Measurements from ENCODE around the gene SLC16A3. TPM values are rescaled to one million over a fixed set of nuclear protein-coding genes. Genes with fewer than 3 reads are reported as not detected.

The SLC16A3 gene
- total and polyA plus RNA-seq, 2 experiments from 2014 or later: 3.5 to 10.6 TPM

GRCh38 chr17:82195675-82196672 is 32.9 kb upstream of the SLC16A3 start:
- Mint-ChIP-seq H3K36me3 (ENCODE audit: low read depth) (peaks cover 12% of the 10 kb centered on the region; the same call in 2 of the 3 replicates), H3K9me3 (no peaks in the 10 kb centered on the region; the same call in 2 of the 3 replicates), H3K27ac (no peak overlapping the region), H3K4me3 (no peak overlapping the region), H3K4me1 (no peaks in the 10 kb centered on the region), H3K27me3 (ENCODE audit: insufficient read depth, low read depth, poor library complexity) (peaks cover 1% of the 10 kb centered on the region)
- Histone ChIP-seq H3F3A (replicated peaks; ENCODE audit: low read depth) (no peaks in the 10 kb centered on the region), H3K27ac (ENCODE audit: low read depth) (no peak overlapping the region), H3K27me3 (ENCODE audit: insufficient read depth) (no peaks in the 10 kb centered on the region), H4K20me1 (replicated peaks; ENCODE audit: insufficient read depth) (peaks cover 2% of the 10 kb centered on the region; the same call in 1 of the 2 replicates), H2AFZ (no peak overlapping the region), H3K4me3 (no peak overlapping the region), H3K36me3 (ENCODE audit: insufficient read depth) (no peaks in the 10 kb centered on the region), H3K79me2 (replicated peaks; ENCODE audit: insufficient read depth) (no peaks in the 10 kb centered on the region), H3K4me2 (no peak overlapping the region), H3K9me2 (ENCODE audit: insufficient read depth) (no peaks in the 10 kb centered on the region), H3K4me1 (ENCODE audit: insufficient read depth) (no peaks in the 10 kb centered on the region)
- TF ChIP-seq, protein P1, sequence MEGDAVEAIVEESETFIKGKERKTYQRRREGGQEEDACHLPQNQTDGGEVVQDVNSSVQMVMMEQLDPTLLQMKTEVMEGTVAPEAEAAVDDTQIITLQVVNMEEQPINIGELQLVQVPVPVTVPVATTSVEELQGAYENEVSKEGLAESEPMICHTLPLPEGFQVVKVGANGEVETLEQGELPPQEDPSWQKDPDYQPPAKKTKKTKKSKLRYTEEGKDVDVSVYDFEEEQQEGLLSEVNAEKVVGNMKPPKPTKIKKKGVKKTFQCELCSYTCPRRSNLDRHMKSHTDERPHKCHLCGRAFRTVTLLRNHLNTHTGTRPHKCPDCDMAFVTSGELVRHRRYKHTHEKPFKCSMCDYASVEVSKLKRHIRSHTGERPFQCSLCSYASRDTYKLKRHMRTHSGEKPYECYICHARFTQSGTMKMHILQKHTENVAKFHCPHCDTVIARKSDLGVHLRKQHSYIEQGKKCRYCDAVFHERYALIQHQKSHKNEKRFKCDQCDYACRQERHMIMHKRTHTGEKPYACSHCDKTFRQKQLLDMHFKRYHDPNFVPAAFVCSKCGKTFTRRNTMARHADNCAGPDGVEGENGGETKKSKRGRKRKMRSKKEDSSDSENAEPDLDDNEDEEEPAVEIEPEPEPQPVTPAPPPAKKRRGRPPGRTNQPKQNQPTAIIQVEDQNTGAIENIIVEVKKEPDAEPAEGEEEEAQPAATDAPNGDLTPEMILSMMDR (conservative IDR thresholded peaks at IDR 0.05; ENCODE audit: low read depth in 2 of 2): no peak
- TF ChIP-seq ZNF462 (CRISPR knock-in tag; IDR thresholded peaks at IDR 0.05) (no peak), EZH2 (IDR thresholded peaks at IDR 0.05; ENCODE audit: low read depth, unreplicated experiment) (no peak), POLR2AphosphoS5 (IDR thresholded peaks at IDR 0.05; ENCODE audit: low read depth) (no peak), REST (IDR thresholded peaks at IDR 0.05; ENCODE audit: unreplicated experiment) (no peak), ZNF114 (CRISPR knock-in tag; IDR thresholded peaks at IDR 0.05) (no peak), JUNB (IDR thresholded peaks at IDR 0.05; ENCODE audit: unreplicated experiment) (no peak), EZH2phosphoT487 (IDR thresholded peaks at IDR 0.05; ENCODE audit: unreplicated experiment) (no peak), ZNF331 (CRISPR knock-in tag; IDR thresholded peaks at IDR 0.05; ENCODE audit: low read depth) (no peak), CREB1 (CRISPR knock-in tag; IDR thresholded peaks at IDR 0.05; ENCODE audit: low read depth) (no peak), STAT1 (IDR thresholded peaks at IDR 0.05; ENCODE audit: unreplicated experiment) (no peak), NANOG (IDR thresholded peaks at IDR 0.05; ENCODE audit: borderline replicate concordance) (no peak)
- TF ChIP-seq, protein P2, sequence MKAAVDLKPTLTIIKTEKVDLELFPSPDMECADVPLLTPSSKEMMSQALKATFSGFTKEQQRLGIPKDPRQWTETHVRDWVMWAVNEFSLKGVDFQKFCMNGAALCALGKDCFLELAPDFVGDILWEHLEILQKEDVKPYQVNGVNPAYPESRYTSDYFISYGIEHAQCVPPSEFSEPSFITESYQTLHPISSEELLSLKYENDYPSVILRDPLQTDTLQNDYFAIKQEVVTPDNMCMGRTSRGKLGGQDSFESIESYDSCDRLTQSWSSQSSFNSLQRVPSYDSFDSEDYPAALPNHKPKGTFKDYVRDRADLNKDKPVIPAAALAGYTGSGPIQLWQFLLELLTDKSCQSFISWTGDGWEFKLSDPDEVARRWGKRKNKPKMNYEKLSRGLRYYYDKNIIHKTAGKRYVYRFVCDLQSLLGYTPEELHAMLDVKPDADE (IDR thresholded peaks at IDR 0.05): no peak
- ATAC-seq (no peak), DNase-seq (ENCODE audit: low spot score) (no peak)

All from GM23338 (cell line).